IPS-15b (cell line): ENCODE measurements around the gene DDI2.

Source experiments
- H3K27me3 ChIP-seq: one replicate; pipeline ENCODE4 v1.6.1; 2013; ENCODE audit warnings: low read length; ENCODE audit not compliant: control insufficient read depth, insufficient read depth
- H3K36me3 ChIP-seq: one replicate; pipeline ENCODE4 v1.6.1; 2013; ENCODE audit warnings: low read length; ENCODE audit not compliant: control insufficient read depth, insufficient read depth
- H3K4me1 ChIP-seq: one replicate; pipeline ENCODE4 v1.6.1; 2013; ENCODE audit warnings: mild to moderate bottlenecking, low read length; ENCODE audit not compliant: control insufficient read depth, insufficient read depth
- H3K4me3 ChIP-seq: one replicate; pipeline ENCODE4 v1.5.1; 2013; ENCODE audit warnings: low read depth, low read length
- H3K9ac ChIP-seq: one replicate; pipeline ENCODE4 v1.6.1; 2013; ENCODE audit warnings: low read depth, mild to moderate bottlenecking, low read length
- H3K9me3 ChIP-seq: one replicate; pipeline ENCODE4 v1.6.1; 2013; ENCODE audit warnings: mild to moderate bottlenecking, low read length; ENCODE audit not compliant: control insufficient read depth, insufficient read depth

The DDI2 gene

DNA sequence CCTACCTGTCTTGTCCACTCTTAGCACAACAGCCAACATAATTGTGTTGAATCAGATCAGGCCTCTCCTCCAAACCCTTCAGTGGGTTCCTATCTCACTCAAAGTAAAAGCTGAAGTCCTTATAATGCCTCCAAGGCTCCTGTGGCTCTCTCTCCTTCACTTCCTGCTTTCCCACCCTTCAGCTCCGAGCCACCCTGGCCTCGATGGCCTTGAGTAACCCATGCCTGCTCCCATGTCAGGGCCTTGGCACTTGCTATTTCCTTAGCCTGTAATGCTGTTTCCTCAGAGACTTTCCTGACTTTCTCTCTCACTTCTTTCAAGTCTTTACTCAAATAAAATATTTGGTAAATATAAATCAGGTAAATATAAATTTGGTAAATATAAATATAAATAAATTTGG lies 58.8 kb downstream of the DDI2 start:
- Histone ChIP-seq H3K36me3 (no peaks in the 10 kb centered on the region), H3K9ac (no peak overlapping the region), H3K4me1 (no peaks in the 10 kb centered on the region), H3K27me3 (no peaks in the 10 kb centered on the region), H3K9me3 (no peaks in the 10 kb centered on the region), H3K4me3 (no peak overlapping the region)

DNA sequence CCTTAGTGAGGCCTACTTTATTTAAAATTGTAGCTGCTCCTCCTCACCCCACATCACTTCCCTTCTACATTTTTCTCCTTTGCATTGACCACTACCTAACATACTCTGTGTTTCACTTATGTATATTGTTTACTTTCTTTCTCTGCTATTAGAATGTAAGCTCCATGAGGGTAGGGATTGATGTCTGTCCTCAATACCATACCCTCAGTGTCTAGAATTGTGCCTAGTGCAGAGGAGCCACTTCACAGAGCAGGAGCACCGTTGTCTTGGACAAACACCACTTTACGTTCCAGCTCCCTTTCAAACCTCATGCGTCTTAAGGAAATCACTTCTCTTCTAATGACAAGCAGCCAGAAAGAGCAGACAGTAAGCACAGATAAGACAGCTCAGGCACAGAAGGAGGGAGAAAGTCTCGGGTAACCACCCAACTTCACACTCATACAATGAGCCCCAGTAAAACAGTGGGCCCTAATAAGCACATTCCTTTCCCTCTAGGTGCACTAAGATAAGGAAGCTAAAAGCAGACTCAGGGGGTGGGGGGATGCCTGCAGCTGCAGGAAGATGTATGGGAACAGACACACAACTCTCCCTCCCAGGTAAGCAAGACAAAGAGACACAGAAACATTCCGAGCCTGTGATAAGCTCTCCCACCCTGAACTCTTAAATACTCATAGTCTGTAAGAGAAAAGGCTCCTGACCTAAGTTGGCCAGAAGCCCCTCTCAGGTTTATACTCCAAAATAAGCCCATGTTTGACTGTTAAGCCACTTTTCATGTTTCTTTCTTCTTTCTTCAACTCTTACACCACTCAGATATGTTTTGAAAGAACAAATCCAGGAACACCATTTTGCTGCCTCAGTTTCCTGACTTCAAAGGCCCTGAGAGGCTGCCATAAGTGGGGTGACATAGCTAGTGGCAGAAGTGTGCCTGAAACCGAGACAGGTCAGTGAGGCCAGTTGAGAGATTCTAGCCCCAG lies 59.7 kb downstream of the DDI2 start:
- no peaks in the 10 kb centered on the region for H3K27me3 ChIP-seq
- no peaks in the 10 kb centered on the region for H3K4me1 ChIP-seq
- no peaks in the 10 kb centered on the region for H3K36me3 ChIP-seq
- no peak overlapping the region for H3K9ac ChIP-seq
- H3K9me3 ChIP-seq: no peaks in the 10 kb centered on the region
- H3K4me3 ChIP-seq: no peak overlapping the region

DNA sequence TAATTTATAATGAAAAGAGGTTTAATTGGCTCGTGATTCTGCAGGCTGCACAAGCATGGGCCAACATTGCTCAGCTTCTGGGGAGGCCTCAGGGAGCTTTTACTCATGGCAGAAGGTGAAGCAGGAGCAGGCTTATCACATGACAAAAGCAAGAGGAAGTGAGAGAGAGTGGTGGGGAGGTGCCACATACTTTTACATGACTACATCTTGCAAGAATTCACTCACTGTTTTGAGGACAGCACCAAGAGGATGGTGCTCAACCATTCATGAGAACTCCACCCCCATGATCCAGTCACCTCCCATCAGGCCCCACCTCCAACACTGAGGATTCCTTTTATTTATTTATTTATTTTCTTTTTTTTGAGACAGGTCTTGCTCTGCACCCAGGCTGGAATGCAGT lies 61.3 kb downstream of the DDI2 start:
- no peak overlapping the region for H3K9ac ChIP-seq
- H3K4me3 ChIP-seq: no peak overlapping the region
- H3K9me3 ChIP-seq: no peaks in the 10 kb centered on the region
- no peaks in the 10 kb centered on the region for H3K36me3 ChIP-seq
- no peaks in the 10 kb centered on the region for H3K4me1 ChIP-seq
- H3K27me3 ChIP-seq: no peaks in the 10 kb centered on the region

DNA sequence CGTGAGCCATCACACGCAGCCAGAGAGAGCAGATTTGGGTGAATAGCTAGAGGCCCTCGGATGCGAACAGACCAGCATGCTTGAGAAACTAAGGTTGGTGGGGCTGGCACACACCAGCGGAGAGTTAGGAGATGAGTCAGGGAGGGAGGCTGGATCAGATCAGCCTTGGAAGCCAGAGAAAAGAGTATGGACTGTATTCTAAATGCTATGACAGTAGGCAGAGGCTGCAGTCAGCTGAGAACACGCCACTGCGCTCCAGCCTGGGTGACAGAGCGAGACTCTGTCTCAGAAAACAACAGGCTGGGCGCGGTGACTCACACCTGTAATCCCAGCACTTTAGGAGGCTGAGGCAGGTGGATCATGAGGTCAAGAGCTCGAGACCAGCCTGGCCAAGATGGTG lies 62.9 kb downstream of the DDI2 start:
- no peaks in the 10 kb centered on the region for H3K4me1 ChIP-seq
- H3K9ac ChIP-seq: no peak overlapping the region
- H3K36me3 ChIP-seq: no peaks in the 10 kb centered on the region
- no peaks in the 10 kb centered on the region for H3K27me3 ChIP-seq
- H3K9me3 ChIP-seq: no peaks in the 10 kb centered on the region
- no peak overlapping the region for H3K4me3 ChIP-seq

DNA sequence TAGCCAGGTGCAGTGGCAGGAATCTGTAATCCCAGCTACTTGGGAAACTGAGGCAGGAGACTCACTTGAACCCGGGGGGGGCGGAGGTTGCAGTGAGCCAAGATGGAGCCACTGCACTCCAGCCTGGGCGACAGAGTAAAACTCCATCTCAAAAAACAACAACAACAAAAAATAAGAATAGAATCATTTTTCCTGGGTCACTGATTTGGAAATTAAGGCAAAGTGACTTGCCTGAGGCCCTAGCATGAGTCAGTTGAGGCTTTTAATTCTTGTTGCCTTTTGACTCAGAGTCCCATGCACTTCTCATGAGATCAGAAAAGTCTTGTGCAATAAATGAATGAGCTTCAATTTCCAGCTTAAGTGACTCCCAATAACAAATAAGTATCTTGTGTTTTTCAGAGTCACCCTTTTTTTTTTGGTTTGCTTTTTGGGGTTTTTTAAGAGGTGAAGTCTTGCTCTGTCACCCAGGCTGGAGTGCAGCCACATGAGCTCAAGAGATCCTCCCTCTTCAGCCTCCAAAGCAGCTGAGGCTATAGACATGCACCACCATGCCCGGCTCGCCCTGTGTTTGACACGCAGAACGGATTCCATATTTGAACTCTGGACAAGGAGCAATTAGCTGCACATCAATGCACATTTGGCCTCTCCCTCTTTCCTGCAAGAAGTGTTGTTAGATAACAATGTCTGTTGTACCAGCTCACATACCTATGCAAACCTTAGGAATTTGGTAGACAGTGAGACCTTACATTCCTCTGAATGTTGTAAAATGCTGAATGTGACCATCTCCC lies 63.5 kb downstream of the DDI2 start:
- Histone ChIP-seq H3K4me1 (no peaks in the 10 kb centered on the region), H3K36me3 (no peaks in the 10 kb centered on the region), H3K9me3 (no peaks in the 10 kb centered on the region), H3K9ac (no peak overlapping the region), H3K4me3 (no peak overlapping the region), H3K27me3 (no peaks in the 10 kb centered on the region)

DNA sequence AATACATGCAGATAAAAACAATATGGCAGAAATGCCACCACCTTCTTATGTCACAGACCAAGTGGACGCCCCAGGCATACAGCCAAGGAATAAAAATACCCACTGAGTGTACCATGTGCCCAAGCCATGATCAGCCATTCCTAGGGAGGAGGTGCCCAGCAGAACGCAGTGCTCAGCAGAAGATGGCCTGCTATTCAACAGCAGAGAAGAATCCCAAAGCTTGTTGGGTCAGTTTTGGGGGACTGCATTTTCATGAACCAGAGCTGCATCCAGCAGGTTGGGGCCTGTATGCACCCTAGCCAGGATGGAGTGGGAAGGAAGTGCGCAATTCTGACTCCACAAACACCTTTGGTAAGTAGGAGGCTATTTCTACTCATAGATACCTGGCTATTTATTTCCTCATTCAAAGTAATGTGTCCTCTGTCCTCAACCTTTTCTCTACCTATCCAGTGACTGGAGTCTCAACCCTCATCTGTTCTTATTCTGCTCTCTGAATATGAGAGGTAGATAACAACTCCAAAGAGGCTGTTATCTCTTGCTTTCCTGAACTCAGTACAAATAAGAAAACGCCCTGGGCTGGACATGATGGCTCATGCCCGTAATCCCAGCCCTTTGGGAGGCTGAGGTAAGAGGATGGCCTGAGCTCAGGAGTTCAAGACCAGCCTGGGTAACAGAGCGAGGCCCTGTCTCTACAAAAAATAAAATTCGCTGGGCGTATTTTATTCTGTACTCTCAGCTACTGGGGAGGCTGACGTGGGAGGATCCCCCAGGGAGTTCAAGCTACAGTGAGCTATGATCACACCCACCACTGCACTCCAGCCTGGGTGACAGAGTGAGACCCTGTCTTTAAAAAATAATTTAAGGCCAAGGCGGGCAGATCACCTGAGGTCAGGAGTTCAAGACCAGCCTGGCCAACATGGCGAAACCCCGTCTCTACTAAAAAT lies 64.4 kb downstream of the DDI2 start:
- Histone ChIP-seq H3K27me3 (no peaks in the 10 kb centered on the region), H3K9ac (no peak overlapping the region), H3K4me3 (no peak overlapping the region), H3K36me3 (no peaks in the 10 kb centered on the region), H3K9me3 (no peaks in the 10 kb centered on the region), H3K4me1 (no peaks in the 10 kb centered on the region)

DNA sequence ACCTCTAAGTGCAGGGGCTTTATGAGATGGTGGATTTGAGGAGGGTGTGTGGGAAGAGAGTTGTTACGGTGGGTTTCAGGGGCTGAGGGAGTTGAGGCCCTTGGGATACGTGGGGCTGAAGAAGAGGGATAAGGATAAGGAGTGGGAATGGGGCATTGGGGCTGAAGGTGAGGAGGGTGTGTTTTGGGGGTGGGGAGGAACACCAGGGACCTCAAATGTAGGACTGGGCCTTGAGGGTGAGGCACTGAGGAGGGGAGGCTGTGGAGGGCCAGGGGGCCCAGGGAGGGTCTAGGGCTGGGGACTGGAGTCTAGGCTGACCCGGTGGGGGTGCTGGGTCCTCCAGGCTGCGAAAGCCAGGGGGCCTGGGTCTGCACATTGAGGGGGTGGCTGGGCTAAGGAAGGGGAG lies 65.7 kb downstream of the DDI2 start:
- Histone ChIP-seq H3K36me3 (no peaks in the 10 kb centered on the region), H3K4me3 (no peak overlapping the region), H3K4me1 (no peaks in the 10 kb centered on the region), H3K27me3 (no peaks in the 10 kb centered on the region), H3K9me3 (no peaks in the 10 kb centered on the region), H3K9ac (no peak overlapping the region)

DNA sequence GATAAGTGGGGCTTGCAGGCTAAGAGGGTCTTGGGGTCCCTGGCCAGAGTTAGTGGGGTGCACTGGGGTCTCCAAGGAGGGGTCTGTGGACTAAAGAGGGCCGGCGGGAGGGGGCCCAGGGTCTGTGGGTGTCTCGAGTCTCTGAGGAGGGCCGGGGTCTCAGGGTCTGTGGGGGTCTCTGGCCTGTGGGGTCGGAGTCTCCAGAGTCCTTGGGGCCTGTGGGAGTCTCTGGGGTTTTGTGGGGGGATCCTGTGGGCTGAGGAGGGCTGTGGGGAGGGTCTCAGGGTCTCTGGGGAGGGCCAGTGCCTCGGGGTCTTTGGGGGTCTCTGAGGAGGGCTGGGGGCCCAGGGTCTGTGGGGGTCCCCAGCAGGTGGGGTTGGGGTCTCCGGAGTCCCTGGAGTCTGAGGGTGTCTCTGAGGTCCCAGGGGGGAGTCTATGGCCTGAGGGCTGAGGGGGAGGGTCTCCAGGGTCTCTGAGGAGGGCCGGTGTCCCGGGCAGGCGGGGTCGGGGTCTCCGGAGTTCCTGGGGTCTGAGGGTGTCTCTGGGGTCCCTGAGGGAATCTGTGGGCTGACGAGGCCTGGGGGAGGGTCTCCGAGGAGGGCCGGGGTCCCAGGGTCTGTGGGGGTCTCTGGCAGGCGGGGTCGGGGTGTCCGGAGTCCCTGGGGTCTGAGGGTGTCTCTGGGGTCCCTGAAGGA lies 66.2 kb downstream of the DDI2 start:
- peak overlapping the region; percentile 70 for H3K9ac ChIP-seq
- H3K4me3 ChIP-seq: peak overlapping the region; percentile 50
- no peaks in the 10 kb centered on the region for H3K36me3 ChIP-seq
- H3K9me3 ChIP-seq: no peaks in the 10 kb centered on the region
- H3K4me1 ChIP-seq: no peaks in the 10 kb centered on the region
- no peaks in the 10 kb centered on the region for H3K27me3 ChIP-seq

DNA sequence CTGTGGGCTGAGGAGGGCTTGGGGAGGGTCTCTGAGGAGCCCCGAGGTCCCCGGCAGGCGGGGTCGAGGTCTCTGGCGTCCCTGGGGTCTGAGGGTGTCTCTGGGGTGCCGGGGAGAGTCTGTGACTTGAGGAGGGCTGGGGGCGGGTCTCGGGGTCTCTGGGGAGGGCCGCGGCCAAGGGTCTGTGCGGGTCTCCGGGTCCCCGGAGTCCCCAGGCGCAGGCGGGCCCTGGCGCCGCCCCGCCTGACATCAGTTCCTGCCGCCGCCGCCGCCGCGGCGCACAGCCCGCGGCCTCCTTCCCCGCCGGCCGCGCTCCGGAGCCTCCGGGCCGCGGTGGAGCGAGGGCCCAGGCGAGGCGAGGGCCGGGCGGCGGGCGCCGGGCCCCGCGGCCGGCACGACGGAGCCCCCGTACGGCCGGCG lies 66.8 kb downstream of the DDI2 start, which contains the start of gene PLEKHM2:
Gene PLEKHM2 (plus strand): TSS at position 279 of the 420 bp plus-strand sequence. CDS start 239 bp downstream, outside the sequence.
- peak within 1 kb of the TSS; percentile 70 for H3K9ac ChIP-seq
- H3K27me3 ChIP-seq: no peaks in the 10 kb centered on the region
- no peaks in the 10 kb centered on the region for H3K36me3 ChIP-seq
- H3K4me1 ChIP-seq: no peaks in the 10 kb centered on the region
- no peaks in the 10 kb centered on the region for H3K9me3 ChIP-seq
- peak within 1 kb of the TSS; percentile 70 for H3K4me3 ChIP-seq

DNA sequence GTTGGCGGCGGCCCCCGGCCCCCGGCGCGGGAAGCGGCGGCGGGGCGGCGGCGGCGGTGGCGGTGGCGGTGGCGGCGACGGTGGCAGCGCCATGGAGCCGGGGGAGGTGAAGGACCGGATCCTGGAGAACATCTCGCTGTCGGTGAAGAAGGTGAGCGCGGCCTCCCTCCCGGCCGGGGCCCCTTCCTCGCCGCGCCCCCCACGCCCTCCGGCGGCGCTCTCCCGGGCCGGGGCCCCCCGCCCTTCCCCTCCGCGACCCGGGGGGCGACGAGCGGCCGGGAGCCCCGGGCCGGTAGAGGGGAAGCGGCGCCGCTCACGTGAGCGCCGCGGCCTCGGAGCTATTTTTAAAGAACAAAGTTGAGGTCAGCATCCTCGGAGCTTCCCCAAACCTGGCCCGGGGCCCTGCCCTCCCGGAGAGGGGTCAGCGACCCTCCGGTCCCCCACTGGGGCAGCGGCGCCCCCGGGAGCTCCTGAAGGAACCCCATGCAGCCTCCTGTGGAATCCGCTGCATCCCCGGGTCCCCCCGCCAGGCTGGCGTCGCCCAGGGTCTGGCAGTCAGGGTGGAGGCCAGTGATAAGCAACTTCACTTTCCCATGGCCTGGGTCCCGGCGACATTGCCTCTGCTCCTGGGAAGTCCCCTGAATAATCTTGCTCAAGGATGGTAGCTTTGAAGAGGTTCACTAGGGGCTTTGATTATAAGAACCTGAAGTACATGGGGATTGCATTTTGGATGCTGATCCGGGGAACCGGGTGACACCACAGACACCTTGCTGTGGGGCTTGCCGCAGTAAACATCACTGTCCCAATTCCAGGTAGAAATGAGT lies 67.4 kb downstream of the DDI2 start:
- Histone ChIP-seq H3K36me3 (no peaks in the 10 kb centered on the region), H3K9me3 (no peaks in the 10 kb centered on the region), H3K4me3 (peak overlapping the region; percentile 70), H3K9ac (peak overlapping the region; percentile 70), H3K4me1 (no peaks in the 10 kb centered on the region), H3K27me3 (no peaks in the 10 kb centered on the region)
